GM18498 (cell line): ENCODE data around the gene UCP3.
"Not testable (repeated sequence)": the region's sequence is repeated elsewhere in the genome, so short reads cannot be mapped to it uniquely, and the experiment has no call there.

Experiments used
- ATAC-seq: cut with Tn5 transposase; IDR thresholded peaks from one replicate; pipeline ENCODE4 v1.9.1; 2021; ENCODE audit warnings: mild to moderate bottlenecking, moderate library complexity; ENCODE audit not compliant: unreplicated experiment

UCP3 gene

GRCh38 chr11:74002832-74003231 is 6.1 kb downstream of the UCP3 start:
- ATAC-seq = no peak

- no peak for ATAC-seq
Observed at GRCh38 chr11:74001822-74002286, 7.0 kb downstream of the UCP3 start.

GRCh38 chr11:74000307-74001133 is 8.4 kb downstream of the UCP3 start:
- ATAC-seq = no peak

- no peak for ATAC-seq
Observed at GRCh38 chr11:73999581-74000306, 9.1 kb downstream of the UCP3 start.

GRCh38 chr11:73998846-73999575 is 9.9 kb downstream of the UCP3 start:
- no peak for ATAC-seq

GRCh38 chr11:73997120-73997770 is 11.6 kb downstream of the UCP3 start:
- no peak for ATAC-seq

GRCh38 chr11:73996161-73996747 is 12.6 kb downstream of the UCP3 start:
- ATAC-seq = peak; percentile 14

- ATAC-seq = peak; percentile 68
Observed at GRCh38 chr11:73995731-73996130, 13.2 kb downstream of the UCP3 start.

GRCh38 chr11:73995247-73995646 is 13.6 kb downstream of the UCP3 start:
- peak; percentile 50 for ATAC-seq

GRCh38 chr11:73991471-73992006 is 17.3 kb downstream of the UCP3 start:
- ATAC-seq = no peak

GRCh38 chr11:73990730-73991129 is 18.2 kb downstream of the UCP3 start:
- ATAC-seq = no peak

- ATAC-seq = no peak
Observed at GRCh38 chr11:73989156-73989555, 19.7 kb downstream of the UCP3 start.

- no peak for ATAC-seq
Observed at GRCh38 chr11:73988227-73988626, 20.7 kb downstream of the UCP3 start.

- not testable (repeated sequence) for ATAC-seq
Observed at GRCh38 chr11:73985661-73986060, 23.2 kb downstream of the UCP3 start.

- ATAC-seq = no peak
Observed at GRCh38 chr11:73983741-73984538, 24.9 kb downstream of the UCP3 start.

GRCh38 chr11:73982990-73983740 is 25.7 kb downstream of the UCP3 start:
- ATAC-seq = peak; percentile 80

GRCh38 chr11:73982595-73982989 is 26.3 kb downstream of the UCP3 start, which contains the start of gene UCP2:
UCP2 (minus strand) TSS chr11:73982843; CDS start chr11:73978378, 4,465 bp downstream.
- ATAC-seq = peak; percentile 55

GRCh38 chr11:73981051-73981805 is 27.7 kb downstream of the UCP3 start:
- no peak for ATAC-seq
